ENCODE measurements around the gene ARHGAP15.

Gene ARHGAP15

GRCh38 chr2:143219266-143219665 lies 90.0 kb downstream of the ARHGAP15 start:
- in situ Hi-C loops (cut with HindIII; ENCODE audit: low sequenced_read_pairs) = no loop called here

DNA sequence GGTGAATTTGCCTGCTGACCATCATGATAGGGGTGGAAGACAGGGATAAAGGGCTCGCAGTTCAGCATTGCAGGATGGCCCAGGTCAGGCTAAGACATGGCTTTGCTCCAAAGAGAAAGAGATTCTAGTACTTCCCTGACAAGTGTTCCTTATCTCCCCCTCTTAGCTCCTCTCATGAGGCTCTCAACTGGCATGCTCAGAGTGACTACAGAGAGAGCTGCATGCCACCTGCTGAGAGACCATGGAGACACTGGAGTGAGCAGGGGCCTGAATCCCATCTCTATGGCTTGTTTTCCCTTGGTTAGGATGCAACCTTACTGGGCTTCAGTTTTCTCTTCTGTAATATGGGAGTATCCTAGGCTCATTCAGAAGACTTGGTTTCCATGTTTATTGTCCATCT lies 94.3 kb downstream of the ARHGAP15 start:
- in situ Hi-C loops (cut with HindIII; ENCODE audit: low sequenced_read_pairs) = no loop called here

GRCh38 chr2:143225931-143226330 lies 96.7 kb downstream of the ARHGAP15 start:
- in situ Hi-C loops (cut with HindIII; ENCODE audit: low sequenced_read_pairs) = no loop called here

DNA sequence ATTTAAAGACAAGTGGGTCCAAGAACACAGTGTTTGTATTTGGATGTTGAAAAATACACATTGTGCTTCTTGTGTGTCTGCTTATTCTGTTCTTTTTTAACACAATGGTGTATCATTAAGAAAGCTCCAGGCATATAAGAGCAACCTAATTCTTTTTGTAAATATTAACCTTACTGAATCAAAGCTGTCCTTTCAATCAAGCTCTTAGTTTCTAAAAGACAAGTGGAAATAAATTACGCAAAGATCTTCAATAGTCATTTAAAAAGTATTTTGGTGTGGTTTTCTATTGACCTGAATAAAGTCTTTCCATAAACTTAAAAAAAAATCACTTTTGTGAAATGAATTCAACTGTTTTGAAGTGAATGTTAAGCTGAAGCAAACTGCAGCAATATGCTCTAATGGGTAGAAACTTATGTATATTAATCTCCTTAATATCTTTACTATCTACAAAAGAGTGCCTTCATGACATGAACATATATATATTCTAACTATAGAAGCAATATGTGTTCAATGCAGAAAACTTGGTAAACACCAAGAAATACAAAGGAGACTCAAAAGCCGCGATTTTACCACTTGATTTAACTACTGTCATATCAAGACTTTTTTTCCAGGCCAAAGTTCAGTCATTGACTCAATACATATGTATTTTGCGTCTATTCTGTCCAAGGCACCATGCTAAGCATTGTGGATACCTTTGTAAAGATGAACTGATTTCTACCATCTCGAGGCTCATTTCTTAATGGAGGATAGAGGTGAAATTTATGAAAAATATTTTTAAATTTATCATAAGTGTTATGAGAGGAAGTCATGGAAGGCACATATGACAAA lies 97.7 kb downstream of the ARHGAP15 start:
- in situ Hi-C loops (cut with HindIII; ENCODE audit: low sequenced_read_pairs) = no loop called here

DNA sequence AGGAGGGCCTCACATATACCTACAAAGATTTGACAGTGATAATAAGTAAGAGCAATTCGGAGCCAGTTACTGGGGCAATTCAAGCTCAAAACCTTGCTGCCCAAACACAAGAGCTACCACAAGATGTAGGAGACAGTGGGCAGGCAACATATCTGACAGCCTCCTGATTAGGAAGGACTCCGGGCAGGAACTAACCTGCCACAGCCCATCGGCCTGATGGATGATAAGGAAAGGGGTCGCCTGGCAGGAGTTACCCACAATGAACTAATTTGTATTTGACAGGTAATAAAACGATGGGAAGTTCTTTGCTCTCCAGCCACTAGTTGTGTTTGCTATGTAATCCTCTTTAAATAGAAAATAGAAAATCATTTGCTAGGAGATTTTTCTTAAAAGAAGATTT lies 100.2 kb downstream of the ARHGAP15 start:
- in situ Hi-C loops (cut with HindIII; ENCODE audit: low sequenced_read_pairs) = no loop called here

DNA sequence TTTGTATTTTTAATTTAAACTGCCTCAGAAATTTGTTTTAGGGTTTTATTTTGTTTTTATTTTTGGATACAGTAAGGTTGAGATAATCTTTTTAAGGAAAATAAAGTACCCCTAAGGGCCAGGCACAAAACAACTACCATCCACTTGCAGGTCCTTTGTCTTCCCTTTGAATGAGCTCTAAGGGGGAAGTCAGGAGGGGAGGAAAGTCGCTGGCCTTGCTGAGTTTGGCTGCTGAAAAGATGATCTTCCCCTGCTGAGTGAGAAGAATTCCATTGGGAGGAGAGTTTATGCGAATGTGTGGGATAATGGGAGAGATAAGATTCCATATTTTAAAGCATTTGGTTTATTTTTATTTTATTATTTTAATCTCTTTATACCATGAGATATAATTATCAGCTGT lies 100.7 kb downstream of the ARHGAP15 start:
- in situ Hi-C loops (cut with HindIII; ENCODE audit: low sequenced_read_pairs) = no loop called here

- in situ Hi-C loops (cut with HindIII; ENCODE audit: low sequenced_read_pairs) = no loop called here
Observed at GRCh38 chr2:143230506-143231253, 101.5 kb downstream of the ARHGAP15 start.

DNA sequence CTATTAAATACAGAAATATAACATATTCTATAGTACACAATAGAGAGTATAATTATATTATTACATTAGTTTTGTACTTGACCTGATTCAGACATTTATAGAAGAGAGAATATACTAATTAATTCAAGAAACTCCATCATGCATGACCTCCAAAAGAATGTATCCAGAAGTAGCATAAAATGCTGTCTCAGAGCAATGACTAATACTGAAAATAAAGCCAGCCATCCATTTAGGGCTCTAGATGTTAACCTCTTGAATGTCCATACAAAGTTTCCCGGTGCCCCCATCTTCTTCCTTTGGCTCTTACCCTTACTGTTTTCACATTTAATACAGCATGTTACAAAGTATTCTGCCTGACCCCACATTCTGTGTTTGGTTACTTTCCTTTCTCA lies 102.0 kb downstream of the ARHGAP15 start:
- in situ Hi-C loops (cut with HindIII; ENCODE audit: low sequenced_read_pairs) = no loop called here

GRCh38 chr2:143237146-143237777 lies 108.0 kb downstream of the ARHGAP15 start:
- in situ Hi-C loops (cut with HindIII; ENCODE audit: low sequenced_read_pairs) = no loop called here

GRCh38 chr2:143241403-143242088 lies 112.3 kb downstream of the ARHGAP15 start:
- in situ Hi-C loops (cut with HindIII; ENCODE audit: low sequenced_read_pairs) = no loop called here

DNA sequence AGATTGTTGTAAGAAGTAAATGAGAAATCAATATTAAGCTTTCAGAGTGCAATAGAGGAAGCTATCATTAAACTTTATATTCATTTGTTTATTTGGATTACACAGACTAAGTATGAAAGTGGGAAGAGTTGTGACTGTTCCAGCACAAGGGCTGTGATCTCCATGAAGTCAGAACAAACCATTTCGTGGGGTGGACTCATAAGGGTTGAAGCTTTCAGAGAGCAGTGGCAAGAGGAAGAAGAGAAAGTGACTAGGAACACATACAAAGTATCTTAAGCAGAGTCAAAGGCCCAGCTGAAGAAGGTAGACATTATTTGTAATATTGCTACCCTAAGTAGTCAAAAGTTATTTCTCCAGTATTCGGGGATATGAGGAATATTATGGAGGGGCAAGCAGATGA lies 117.0 kb downstream of the ARHGAP15 start:
- in situ Hi-C loops (cut with HindIII; ENCODE audit: low sequenced_read_pairs) = loop anchor here (5.0 kb wide), 1 partner anchor 49 kb away; no protein-coding TSS in a partner anchor

GRCh38 chr2:143246815-143247744 lies 117.9 kb downstream of the ARHGAP15 start:
- in situ Hi-C loops (cut with HindIII; ENCODE audit: low sequenced_read_pairs) = loop anchor here (5.0 kb wide), 1 partner anchor 50 kb away; no protein-coding TSS in a partner anchor

DNA sequence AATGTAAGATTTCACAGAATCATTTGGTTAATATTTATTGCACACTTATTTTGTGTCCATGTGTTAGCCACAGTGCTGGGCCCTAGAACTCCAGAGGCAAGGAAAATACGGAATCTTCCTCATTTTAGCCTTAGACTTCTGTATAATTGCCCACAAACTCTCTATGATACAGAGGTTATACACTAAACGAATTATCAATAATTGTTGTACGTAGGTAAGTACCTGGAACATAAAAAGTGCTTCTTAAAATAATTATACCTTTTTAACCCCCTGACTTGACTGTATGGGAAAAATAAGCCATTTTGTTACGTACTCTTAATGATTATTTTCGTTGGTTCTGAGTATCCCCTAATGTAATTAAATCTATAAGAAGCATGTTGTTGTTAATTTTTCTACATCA lies 119.4 kb downstream of the ARHGAP15 start:
- in situ Hi-C loops (cut with HindIII; ENCODE audit: low sequenced_read_pairs) = loop anchor here (5.0 kb wide), 1 partner anchor 51 kb away; no protein-coding TSS in a partner anchor

DNA sequence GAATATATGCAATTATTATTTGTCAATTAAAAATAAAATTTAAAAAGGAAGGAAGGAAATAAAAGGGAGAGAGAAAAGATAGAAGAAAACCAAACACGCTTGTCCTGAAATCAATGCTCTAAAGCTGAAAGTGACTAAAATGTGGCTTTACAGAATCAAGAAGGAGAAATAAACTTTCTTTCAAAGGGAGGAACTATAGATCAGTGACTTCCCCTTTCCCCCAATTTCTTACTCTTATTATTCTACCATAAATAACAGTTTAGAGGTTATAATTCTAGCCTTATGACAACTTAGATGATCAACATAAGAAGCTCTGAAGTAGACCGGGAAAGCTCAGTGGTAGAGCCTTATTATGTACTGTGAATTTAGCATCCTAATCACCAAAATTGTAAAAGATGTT lies 122.5 kb downstream of the ARHGAP15 start:
- in situ Hi-C loops (cut with HindIII; ENCODE audit: low sequenced_read_pairs) = no loop called here

- in situ Hi-C loops (cut with HindIII; ENCODE audit: low sequenced_read_pairs) = no loop called here
Observed at GRCh38 chr2:143252138-143252907, 123.1 kb downstream of the ARHGAP15 start.

- in situ Hi-C loops (cut with HindIII; ENCODE audit: low sequenced_read_pairs) = no loop called here
Observed at GRCh38 chr2:143254110-143254509, 124.9 kb downstream of the ARHGAP15 start.

- in situ Hi-C loops (cut with HindIII; ENCODE audit: low sequenced_read_pairs) = no loop called here
Observed at GRCh38 chr2:143255086-143255485, 125.9 kb downstream of the ARHGAP15 start.

DNA sequence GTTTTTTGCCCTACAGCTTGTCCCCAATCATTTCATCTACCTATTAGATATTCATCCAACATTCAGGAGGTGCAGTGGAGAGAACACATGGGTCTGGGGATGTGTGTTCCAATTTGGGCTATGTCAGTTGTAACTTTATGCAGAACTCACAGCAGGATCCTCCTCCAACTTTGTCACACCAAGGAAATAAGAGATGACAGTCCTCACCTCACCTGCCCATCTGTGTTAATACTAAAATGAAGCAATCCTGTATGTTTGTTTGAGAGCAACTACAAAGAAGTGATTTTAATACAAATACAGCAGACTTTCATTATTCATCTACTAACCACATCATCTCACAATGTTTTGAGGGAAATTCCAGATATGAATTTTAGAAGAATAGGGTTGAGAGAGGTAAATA lies 126.7 kb downstream of the ARHGAP15 start:
- in situ Hi-C loops (cut with HindIII; ENCODE audit: low sequenced_read_pairs) = no loop called here
